Natural killer cell (primary cell): ENCODE data around the gene COP1. TPM values are rescaled to one million over a fixed set of nuclear protein-coding genes. Genes with fewer than 3 reads are reported as not detected.

Experiments
- ATAC-seq, 3 donors: fragments of 150-1000 bp in 2 of 3; fragments of 200-7000 bp in 1 of 3; cut with Tn5 transposase; 1 replicate in 1 of 3; 2 replicates in 2 of 3; pipeline ENCODE4 v1.10.0; 2021; ENCODE audit warnings: mild to moderate bottlenecking in 2 of 3, moderate library complexity in 2 of 3
- DNase-seq, 2 donors: peaks; one replicate each; pipeline versions ENCODE4 v3.0.0 to v3.0.0-alpha.2; 2013 to 2021; ENCODE audit warnings: mixed read lengths in 1 of 2
- H3K27ac ChIP-seq: one replicate; pipeline ENCODE4 v1.5.1; 2013; ENCODE audit warnings: mild to moderate bottlenecking, low read length
- H3K27me3 ChIP-seq: one replicate; pipeline ENCODE4 v1.6.1; 2013; ENCODE audit warnings: low read length; ENCODE audit not compliant: control insufficient read depth, insufficient read depth
- H3K36me3 ChIP-seq: one replicate; pipeline ENCODE4 v1.6.1; 2013; ENCODE audit warnings: low read length; ENCODE audit not compliant: control insufficient read depth, insufficient read depth
- H3K4me1 ChIP-seq: one replicate; pipeline ENCODE4 v1.6.1; 2013; ENCODE audit warnings: low read length; ENCODE audit not compliant: control insufficient read depth, insufficient read depth
- H3K4me3 ChIP-seq: one replicate; pipeline ENCODE4 v1.5.1; 2013; ENCODE audit warnings: low read length
- H3K9me3 ChIP-seq: one replicate; pipeline ENCODE4 v1.6.1; 2013; ENCODE audit warnings: low read length; ENCODE audit not compliant: control insufficient read depth, insufficient read depth
- H3K27ac Mint-ChIP-seq, 2 donors: one replicate each; pipeline ENCODE4 v1.8.0; 2022; ENCODE audit warnings: mild to moderate bottlenecking in 2 of 2, mixed read lengths in 2 of 2, moderate library complexity in 1 of 2
- H3K27me3 Mint-ChIP-seq, 2 donors: one replicate each; pipeline ENCODE4 v1.8.0; 2022; ENCODE audit warnings: low read depth in 2 of 2, mixed read lengths in 2 of 2
- H3K36me3 Mint-ChIP-seq: one replicate; pipeline ENCODE4 v1.8.0; 2022; ENCODE audit warnings: mixed read lengths
- H3K4me1 Mint-ChIP-seq, 2 donors: one replicate each; pipeline ENCODE4 v1.8.0; 2022; ENCODE audit warnings: mixed read lengths in 2 of 2
- H3K4me3 Mint-ChIP-seq: one replicate; pipeline ENCODE4 v1.8.0; 2022; ENCODE audit warnings: mild to moderate bottlenecking, moderate library complexity, mixed read lengths
- H3K9me3 Mint-ChIP-seq, 2 donors: one replicate each; pipeline ENCODE4 v1.8.0; 2022; ENCODE audit warnings: mixed read lengths in 2 of 2
- CTCF ChIP-seq: fragments of 200-600 bp; IDR thresholded peaks from one replicate; pipeline ENCODE4 v1.8.0; 2022; ENCODE audit warnings: antibody characterized with exemption
- WGBS: methylation state at CpG from one replicate; pipeline ENCODE4 v1.1.7; 2013; ENCODE audit warnings: missing lambda C conversion rate; ENCODE audit not compliant: insufficient coverage; 5-methylcytosine and 5-hydroxymethylcytosine counted together
- intact Hi-C: fragments of 100-400 bp; cut with micrococcal nuclease; formaldehyde crosslinking; loops from one replicate; pipeline ENCODE4 v1.14.2; 2022
- total RNA-seq, 4 donors: library from RNA; stranded (reverse); fragments of 120-200 nt in 1 of 4; gene quantifications; one replicate each; pipeline versions ENCODE4 v1.2.3 to v1.2.4, GENCODE V29; 2013 to 2022

The COP1 gene
- total RNA-seq, 3 donors from 2014 or later (not counting 1 experiment from before 2014, with no cell fraction given) = 56.2 to 70.9 (median 60.9) TPM

GRCh38 chr1:175914115-175914514, 293.0 kb downstream of the COP1 start:
- TF ChIP-seq CTCF = no peak
- Mint-ChIP-seq H3K36me3 (peaks cover 40% of the 10 kb centered on the region), H3K27me3 (no peaks in the 10 kb centered on the region), H3K9me3 (peaks cover 6 to 20% of the 10 kb centered on the region in 2 donors), H3K27ac (no peak overlapping the region), H3K4me3 (no peak overlapping the region), H3K4me1 (no peaks in the 10 kb centered on the region)
- no peaks in the 10 kb centered on the region for H3K4me1 ChIP-seq
- no peak for ATAC-seq
- H3K27ac ChIP-seq = no peak overlapping the region
- H3K36me3 ChIP-seq = no peaks in the 10 kb centered on the region
- H3K9me3 ChIP-seq = peaks cover 12% of the 10 kb centered on the region
- intact Hi-C loops = no loop called here
- H3K4me3 ChIP-seq = no peak overlapping the region
- 90% methylated on average over 2 of the region's 2 CpGs for WGBS
- no peaks in the 10 kb centered on the region for H3K27me3 ChIP-seq
- DNase-seq = no peak

- no peaks in the 10 kb centered on the region for H3K27me3 ChIP-seq
- peaks cover 12% of the 10 kb centered on the region for H3K9me3 ChIP-seq
- intact Hi-C loops = no loop called here
- no peaks in the 10 kb centered on the region for H3K36me3 ChIP-seq
- H3K27ac ChIP-seq = no peak overlapping the region
- no peaks in the 10 kb centered on the region for H3K4me1 ChIP-seq
- Mint-ChIP-seq H3K27me3 (no peaks in the 10 kb centered on the region), H3K36me3 (peaks cover 39% of the 10 kb centered on the region), H3K9me3 (peaks cover 6 to 20% of the 10 kb centered on the region in 2 donors), H3K27ac (no peak overlapping the region), H3K4me1 (no peaks in the 10 kb centered on the region), H3K4me3 (no peak overlapping the region)
- 96% methylated on average over 1 of the region's 1 CpG for WGBS
- DNase-seq = no peak
- TF ChIP-seq CTCF = no peak
- no peak for ATAC-seq
- H3K4me3 ChIP-seq = no peak overlapping the region
Measured at GRCh38 chr1:175911138-175911537, 295.9 kb downstream of the COP1 start.

GRCh38 chr1:175906370-175906769, 300.7 kb downstream of the COP1 start:
- peaks cover 24% of the 10 kb centered on the region for H3K36me3 Mint-ChIP-seq
- intact Hi-C loops = no loop called here
- TF ChIP-seq CTCF = no peak
- H3K36me3 ChIP-seq = no peaks in the 10 kb centered on the region
- peaks cover 2 to 14% of the 10 kb centered on the region in 2 donors for H3K9me3 Mint-ChIP-seq
- no peaks in the 10 kb centered on the region for H3K4me1 ChIP-seq
- no peak overlapping the region for H3K27ac Mint-ChIP-seq
- ATAC-seq = no peak
- H3K27me3 Mint-ChIP-seq = no peaks in the 10 kb centered on the region
- no peak for DNase-seq
- WGBS = 88% methylated on average over 3 of the region's 3 CpGs
- no peak overlapping the region for H3K4me3 Mint-ChIP-seq
- peaks cover 12% of the 10 kb centered on the region for H3K9me3 ChIP-seq
- H3K4me3 ChIP-seq = no peak overlapping the region
- H3K27me3 ChIP-seq = no peaks in the 10 kb centered on the region
- H3K27ac ChIP-seq = no peak overlapping the region
- no peaks in the 10 kb centered on the region for H3K4me1 Mint-ChIP-seq

- H3K9me3 ChIP-seq = no peaks in the 10 kb centered on the region
- no peak for DNase-seq
- TF ChIP-seq CTCF = no peak
- Mint-ChIP-seq H3K27ac (no peak overlapping the region), H3K4me3 (no peak overlapping the region), H3K9me3 (peaks cover 0 to 4% of the 10 kb centered on the region in 2 donors), H3K4me1 (no peaks in the 10 kb centered on the region), H3K36me3 (peaks cover 10% of the 10 kb centered on the region), H3K27me3 (no peaks in the 10 kb centered on the region)
- H3K4me1 ChIP-seq = no peaks in the 10 kb centered on the region
- no peak for ATAC-seq
- no peak overlapping the region for H3K4me3 ChIP-seq
- no peak overlapping the region for H3K27ac ChIP-seq
- H3K36me3 ChIP-seq = no peaks in the 10 kb centered on the region
- WGBS = 91% methylated on average over 2 of the region's 3 CpGs
- no peaks in the 10 kb centered on the region for H3K27me3 ChIP-seq
- intact Hi-C loops = no loop called here
Measured at GRCh38 chr1:175904808-175905207, 302.3 kb downstream of the COP1 start.
